GM12878 (cell line): ENCODE data around the gene RPL32. TPM values are rescaled to one million over a fixed set of nuclear protein-coding genes. Genes with fewer than 3 reads are reported as not detected.
A peak's percentile ranks its signal among the peaks of the same experiment; 100 is the strongest.
"Not testable (repeated sequence)": the region's sequence is repeated elsewhere in the genome, so short reads cannot be mapped to it uniquely, and the experiment has no call there.

Experiments
- ATAC-seq: fragments of 200-7000 bp; cut with Tn5 transposase; 3 replicates; pipeline ENCODE4 v1.9.1; 2020; ENCODE audit warnings: mild to moderate bottlenecking, moderate library complexity
- BruUV-seq: library from RNA; stranded (reverse); fragments of 400-500 nt; replicated peaks from 2 replicates; lab custom pipeline; 2021; lab: Mats Ljungman, UMichigan
- CTCF ChIA-PET: fragments of 300-600 bp; sonication (Branson Sonifier 250); formaldehyde crosslinking; extraction: SDS; loops from one replicate; lab custom pipeline; 2021; ENCODE audit warnings: inconsistent platforms; lab: Yijun Ruan, JAX
- POLR2A ChIA-PET: fragments of 350-600 bp; formaldehyde crosslinking; extraction: SDS; loops from one replicate; lab custom pipeline; 2021; ENCODE audit warnings: inconsistent platforms; lab: Charles Lee
- RAD21 ChIA-PET: fragments of 300-600 bp; sonication (Branson Sonifier 250); formaldehyde crosslinking; loops from one replicate; lab custom pipeline; 2023; ENCODE audit warnings: antibody characterized with exemption; ENCODE audit not compliant: unreplicated experiment; lab: Charles Lee
- SMC1A ChIA-PET: fragments of 300-600 bp; sonication (Branson Sonifier 250); formaldehyde crosslinking; loops from one replicate; lab custom pipeline; 2023; ENCODE audit not compliant: unreplicated experiment, uncharacterized antibody; lab: Charles Lee
- DNase-seq: peaks from one replicate; pipeline ENCODE4 v3.0.0-alpha.2; 2011; ENCODE audit warnings: low read depth, low spot score
- FAIRE-seq: peaks from 3 replicates; lab custom pipeline; 2011; peaks lifted over from hg19 to GRCh38; lab: Jason Lieb, UNC
- H2AFZ ChIP-seq: 2 replicates; pipeline ENCODE4 v1.6.0; 2011; ENCODE audit warnings: low read depth, low read length, control low read depth; ENCODE audit not compliant: control insufficient read depth
- H3K27ac ChIP-seq: 2 replicates; pipeline ENCODE4 v1.5.1; 2011; ENCODE audit warnings: control low read depth; ENCODE audit not compliant: control insufficient read depth, insufficient read depth
- H3K27me3 ChIP-seq, 2 experiments: replicated peaks in 1 of 2; 2 replicates each; pipeline versions ENCODE4 v1.6.0 to v1.6.1; 2011; ENCODE audit warnings: low read length in 1 of 2; ENCODE audit not compliant: control insufficient read depth in 2 of 2, insufficient read depth in 2 of 2
- H3K36me3 ChIP-seq, 2 experiments: 2 replicates each; pipeline ENCODE4 v1.5.1; 2011; ENCODE audit warnings: low read length in 1 of 2; ENCODE audit not compliant: control insufficient read depth in 2 of 2, insufficient read depth in 2 of 2
- H3K4me1 ChIP-seq: 2 replicates; pipeline ENCODE4 v1.6.1; 2011; ENCODE audit warnings: mild to moderate bottlenecking, low read length, moderate library complexity, mixed read lengths; ENCODE audit not compliant: control insufficient read depth, insufficient read depth
- H3K4me2 ChIP-seq: 2 replicates; pipeline ENCODE4 v1.6.0; 2011; ENCODE audit warnings: control low read depth; ENCODE audit not compliant: control insufficient read depth, insufficient read depth
- H3K4me3 ChIP-seq: fragments of 200-600 bp; sonication (generic); 2 replicates; pipeline ENCODE4 v1.5.1; 2016
- H3K79me2 ChIP-seq: 2 replicates; pipeline ENCODE4 v1.6.0; 2011; ENCODE audit warnings: low read length; ENCODE audit not compliant: control insufficient read depth, insufficient read depth
- H3K9ac ChIP-seq: 2 replicates; pipeline ENCODE4 v1.8.0; 2011; ENCODE audit warnings: low read length, control low read depth, mixed read lengths; ENCODE audit not compliant: control insufficient read depth, insufficient read depth
- H3K9me3 ChIP-seq: replicated peaks from 3 replicates; pipeline ENCODE4 v1.5.1; 2011; ENCODE audit warnings: mild to moderate bottlenecking, low read length; ENCODE audit not compliant: control insufficient read depth, insufficient read depth
- H4K20me1 ChIP-seq: 2 replicates; pipeline ENCODE4 v1.6.0; 2011; ENCODE audit not compliant: control insufficient read depth, insufficient read depth
- WGBS: methylation state at CpG from one replicate; pipeline ENCODE4 v1.1.6; 2016; ENCODE audit warnings: low lambda C conversion rate; ENCODE audit not compliant: insufficient replicate concordance, insufficient coverage; ENCODE audit errors: missing lambda C conversion rate; 5-methylcytosine and 5-hydroxymethylcytosine counted together
- in situ Hi-C: fragments of 300-500 bp; cut with MboI; formaldehyde crosslinking; loops from 9 replicates; pipeline ENCODE4 v1.14.3; 2018; ENCODE audit warnings: mixed read lengths
- intact Hi-C: fragments of 100-400 bp; cut with micrococcal nuclease; formaldehyde crosslinking; loops from one replicate; pipeline ENCODE4 v1.14.2; 2022; ENCODE audit not compliant: unreplicated experiment
- polyA plus RNA-seq, 11 experiments: library from polyadenylated mRNA; depleted of rRNA in 4 of 11; unstranded in 6 of 11; stranded (reverse) in 5 of 11; fragments of >200 nt; fragmentation: Nextera tagmentation in 4 of 11; fragmentation: Illumina TruSeq in 1 of 11; extraction: Ambion mirVana in 4 of 11; extraction: Trizol in 1 of 11; gene quantifications; 1 replicate in 1 of 11; 2 replicates in 10 of 11; pipeline versions ENCODE4 v1.2.1 to v1.2.3, GENCODE V29; 2011 to 2016; ENCODE audit warnings: inconsistent platforms in 2 of 11, missing spikeins in 2 of 11, low read depth in 1 of 11
- total RNA-seq, 4 experiments: library from RNA; depleted of rRNA in 3 of 4; stranded (reverse); fragments of >200 nt in 3 of 4; fragmentation: Illumina TruSeq in 1 of 4; extraction: Trizol in 1 of 4; gene quantifications; 2 replicates each; pipeline versions ENCODE4 v1.2.1 to v1.2.3, GENCODE V29; 2013 to 2021
- TF ChIP-seq, protein P1 (sequence below): IDR thresholded peaks from 2 replicates; pipeline ENCODE4 v1.6.1; 2012; ENCODE audit warnings: mild to moderate bottlenecking, low read depth, low read length
- TF ChIP-seq, protein P2 (sequence below): fragments of 450-650 bp; IDR thresholded peaks from 2 replicates; pipeline ENCODE4 v1.6.1; 2016; ENCODE audit warnings: mild to moderate bottlenecking, moderate library complexity, borderline replicate concordance

RPL32 gene
- total and polyA plus RNA-seq, 10 of the 15 experiments (the other 5 are each of a cell fraction or from before 2014, with no cell fraction given): 1,533 to 5,147 (median 3,350) TPM

GRCh38 chr3:12879191-12879815 is 37.9 kb upstream of the RPL32 start:
- POLR2A ChIA-PET: no interaction called here
- in situ Hi-C loops: no loop called here

DNA sequence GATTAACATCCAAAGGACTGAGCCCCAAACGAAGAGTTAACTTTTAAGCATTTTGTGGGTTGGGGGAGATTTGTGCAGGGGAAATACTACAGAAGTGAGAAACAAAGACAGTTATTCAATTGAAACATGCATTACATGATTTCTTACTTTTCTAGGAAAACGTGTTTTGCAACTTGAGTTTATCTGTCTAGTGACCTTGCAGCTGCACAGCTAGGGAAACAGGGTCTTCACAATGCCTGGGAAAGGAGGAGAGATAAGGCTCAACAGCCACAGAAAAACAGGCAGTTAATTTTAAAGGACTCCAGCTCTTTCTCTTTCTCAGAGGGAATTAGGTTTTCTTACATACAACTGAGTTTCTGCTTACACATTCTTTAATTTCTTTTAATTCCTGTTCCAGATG is 37.4 kb upstream of the RPL32 start:
- FAIRE-seq, H3K27me3 ChIP-seq, ATAC-seq, DNase-seq, BruUV-seq, in situ Hi-C loops, POLR2A ChIA-PET, H3K27ac ChIP-seq, H3K36me3 ChIP-seq, H4K20me1 ChIP-seq, H2AFZ ChIP-seq, H3K4me2 ChIP-seq, H3K9ac ChIP-seq, H3K79me2 ChIP-seq, H3K4me3 ChIP-seq, SMC1A ChIA-PET, H3K9me3 ChIP-seq, intact Hi-C loops: not testable (repeated sequence)
- CTCF ChIA-PET: interaction anchor here (0.9 to 15.3 kb wide), 3 partner anchors 9 to 106 kb away, joined by 3 to 271 read pairs (median 3); no protein-coding TSS in a partner anchor
- peaks cover 14% of the 10 kb centered on the region for H3K4me1 ChIP-seq
- 37% methylated on average over 2 of the region's 2 CpGs for WGBS
- RAD21 ChIA-PET: interaction anchor here (1.3 kb wide), 1 partner anchor 11 kb away, joined by 4 read pairs; no protein-coding TSS in a partner anchor

More at GRCh38 chr3:12879191-12879815, 37.9 kb upstream of the RPL32 start:
- WGBS: 77% methylated on average over 5 of the region's 5 CpGs
- Histone ChIP-seq H3K4me1 (peaks cover 14% of the 10 kb centered on the region), H3K27ac (no peak overlapping the region), H2AFZ (no peak overlapping the region)
- SMC1A ChIA-PET: interaction anchor here (0.6 kb wide), 1 partner anchor 254 kb away, joined by 3 read pairs; no protein-coding TSS in a partner anchor
- ATAC-seq: no peak
- TF ChIP-seq, protein P1, sequence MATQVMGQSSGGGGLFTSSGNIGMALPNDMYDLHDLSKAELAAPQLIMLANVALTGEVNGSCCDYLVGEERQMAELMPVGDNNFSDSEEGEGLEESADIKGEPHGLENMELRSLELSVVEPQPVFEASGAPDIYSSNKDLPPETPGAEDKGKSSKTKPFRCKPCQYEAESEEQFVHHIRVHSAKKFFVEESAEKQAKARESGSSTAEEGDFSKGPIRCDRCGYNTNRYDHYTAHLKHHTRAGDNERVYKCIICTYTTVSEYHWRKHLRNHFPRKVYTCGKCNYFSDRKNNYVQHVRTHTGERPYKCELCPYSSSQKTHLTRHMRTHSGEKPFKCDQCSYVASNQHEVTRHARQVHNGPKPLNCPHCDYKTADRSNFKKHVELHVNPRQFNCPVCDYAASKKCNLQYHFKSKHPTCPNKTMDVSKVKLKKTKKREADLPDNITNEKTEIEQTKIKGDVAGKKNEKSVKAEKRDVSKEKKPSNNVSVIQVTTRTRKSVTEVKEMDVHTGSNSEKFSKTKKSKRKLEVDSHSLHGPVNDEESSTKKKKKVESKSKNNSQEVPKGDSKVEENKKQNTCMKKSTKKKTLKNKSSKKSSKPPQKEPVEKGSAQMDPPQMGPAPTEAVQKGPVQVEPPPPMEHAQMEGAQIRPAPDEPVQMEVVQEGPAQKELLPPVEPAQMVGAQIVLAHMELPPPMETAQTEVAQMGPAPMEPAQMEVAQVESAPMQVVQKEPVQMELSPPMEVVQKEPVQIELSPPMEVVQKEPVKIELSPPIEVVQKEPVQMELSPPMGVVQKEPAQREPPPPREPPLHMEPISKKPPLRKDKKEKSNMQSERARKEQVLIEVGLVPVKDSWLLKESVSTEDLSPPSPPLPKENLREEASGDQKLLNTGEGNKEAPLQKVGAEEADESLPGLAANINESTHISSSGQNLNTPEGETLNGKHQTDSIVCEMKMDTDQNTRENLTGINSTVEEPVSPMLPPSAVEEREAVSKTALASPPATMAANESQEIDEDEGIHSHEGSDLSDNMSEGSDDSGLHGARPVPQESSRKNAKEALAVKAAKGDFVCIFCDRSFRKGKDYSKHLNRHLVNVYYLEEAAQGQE: peak; percentile 56; the same call in 1 of the 2 replicates
- TF ChIP-seq, protein P2, sequence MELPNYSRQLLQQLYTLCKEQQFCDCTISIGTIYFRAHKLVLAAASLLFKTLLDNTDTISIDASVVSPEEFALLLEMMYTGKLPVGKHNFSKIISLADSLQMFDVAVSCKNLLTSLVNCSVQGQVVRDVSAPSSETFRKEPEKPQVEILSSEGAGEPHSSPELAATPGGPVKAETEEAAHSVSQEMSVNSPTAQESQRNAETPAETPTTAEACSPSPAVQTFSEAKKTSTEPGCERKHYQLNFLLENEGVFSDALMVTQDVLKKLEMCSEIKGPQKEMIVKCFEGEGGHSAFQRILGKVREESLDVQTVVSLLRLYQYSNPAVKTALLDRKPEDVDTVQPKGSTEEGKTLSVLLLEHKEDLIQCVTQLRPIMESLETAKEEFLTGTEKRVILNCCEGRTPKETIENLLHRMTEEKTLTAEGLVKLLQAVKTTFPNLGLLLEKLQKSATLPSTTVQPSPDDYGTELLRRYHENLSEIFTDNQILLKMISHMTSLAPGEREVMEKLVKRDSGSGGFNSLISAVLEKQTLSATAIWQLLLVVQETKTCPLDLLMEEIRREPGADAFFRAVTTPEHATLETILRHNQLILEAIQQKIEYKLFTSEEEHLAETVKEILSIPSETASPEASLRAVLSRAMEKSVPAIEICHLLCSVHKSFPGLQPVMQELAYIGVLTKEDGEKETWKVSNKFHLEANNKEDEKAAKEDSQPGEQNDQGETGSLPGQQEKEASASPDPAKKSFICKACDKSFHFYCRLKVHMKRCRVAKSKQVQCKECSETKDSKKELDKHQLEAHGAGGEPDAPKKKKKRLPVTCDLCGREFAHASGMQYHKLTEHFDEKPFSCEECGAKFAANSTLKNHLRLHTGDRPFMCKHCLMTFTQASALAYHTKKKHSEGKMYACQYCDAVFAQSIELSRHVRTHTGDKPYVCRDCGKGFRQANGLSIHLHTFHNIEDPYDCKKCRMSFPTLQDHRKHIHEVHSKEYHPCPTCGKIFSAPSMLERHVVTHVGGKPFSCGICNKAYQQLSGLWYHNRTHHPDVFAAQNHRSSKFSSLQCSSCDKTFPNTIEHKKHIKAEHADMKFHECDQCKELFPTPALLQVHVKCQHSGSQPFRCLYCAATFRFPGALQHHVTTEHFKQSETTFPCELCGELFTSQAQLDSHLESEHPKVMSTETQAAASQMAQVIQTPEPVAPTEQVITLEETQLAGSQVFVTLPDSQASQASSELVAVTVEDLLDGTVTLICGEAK: no peak
- TF ChIP-seq, all 136 proteins: peak for 1
- intact Hi-C loops: no loop called here
- DNase-seq (no peak), FAIRE-seq (no peak)
- H3K79me2 ChIP-seq: no peaks in the 10 kb centered on the region
- H3K9ac ChIP-seq: no peak overlapping the region
- CTCF ChIA-PET: interaction anchor here (0.9 to 15.3 kb wide), 4 partner anchors 9 to 105 kb away, joined by 3 to 271 read pairs (median 6); no protein-coding TSS in a partner anchor
- no peaks in the 10 kb centered on the region for H3K36me3 ChIP-seq
- H3K4me3 ChIP-seq: no peak overlapping the region
- no TSS peak for BruUV-seq
- no peak overlapping the region for H3K4me2 ChIP-seq
- no peaks in the 10 kb centered on the region for H3K27me3 ChIP-seq
- H3K9me3 ChIP-seq: no peaks in the 10 kb centered on the region; the same call in 2 of the 3 replicates
- no peaks in the 10 kb centered on the region for H4K20me1 ChIP-seq
- RAD21 ChIA-PET: no interaction called here
